DLD1 (cell line): ENCODE data around the gene GPR31.
"Not testable (repeated sequence)": the region's sequence is repeated elsewhere in the genome, so short reads cannot be mapped to it uniquely, and the experiment has no call there.

Experiments
- in situ Hi-C: cut with HindIII; loops from 2 replicates; pipeline ENCODE4 v1.10.0; 2017; ENCODE audit warnings: low sequenced_read_pairs

The GPR31 gene

GRCh38 chr6:167167699-167168098, 9.9 kb upstream of the GPR31 start:
- in situ Hi-C loops = not testable (repeated sequence)

DNA sequence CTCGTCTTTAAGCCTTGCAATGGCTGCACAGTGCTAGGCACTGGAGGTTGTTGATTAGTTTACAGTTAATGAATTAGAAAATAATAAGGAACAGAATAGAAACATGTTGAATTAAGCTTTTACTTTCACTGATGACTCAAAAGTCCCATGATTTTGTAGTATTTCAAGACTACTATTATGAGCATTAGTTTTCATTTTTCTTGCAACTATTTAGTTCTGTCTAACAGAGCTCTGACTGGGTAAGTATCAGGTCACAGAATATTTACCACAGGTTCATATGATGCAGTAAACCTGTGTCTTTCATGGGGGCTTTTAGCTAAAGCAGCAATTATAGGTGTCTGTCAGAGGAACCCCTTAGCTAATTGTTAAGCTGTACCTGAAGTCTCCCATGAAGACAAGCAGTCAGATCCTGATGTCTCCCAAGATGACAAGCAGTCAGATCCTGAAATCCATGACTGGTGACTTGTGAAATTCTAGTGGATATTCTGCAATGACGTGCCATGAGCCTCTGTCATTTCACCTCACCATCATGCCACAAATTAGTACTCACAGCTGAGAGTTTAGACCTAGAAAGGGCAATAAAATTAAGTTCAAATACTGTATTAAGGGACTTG, 8.2 kb upstream of the GPR31 start:
- in situ Hi-C loops = no loop called here

- in situ Hi-C loops = no loop called here
Observed at GRCh38 chr6:167164261-167164660, 6.5 kb upstream of the GPR31 start.

- in situ Hi-C loops = no loop called here
Observed at GRCh38 chr6:167163476-167164011, 5.8 kb upstream of the GPR31 start.

DNA sequence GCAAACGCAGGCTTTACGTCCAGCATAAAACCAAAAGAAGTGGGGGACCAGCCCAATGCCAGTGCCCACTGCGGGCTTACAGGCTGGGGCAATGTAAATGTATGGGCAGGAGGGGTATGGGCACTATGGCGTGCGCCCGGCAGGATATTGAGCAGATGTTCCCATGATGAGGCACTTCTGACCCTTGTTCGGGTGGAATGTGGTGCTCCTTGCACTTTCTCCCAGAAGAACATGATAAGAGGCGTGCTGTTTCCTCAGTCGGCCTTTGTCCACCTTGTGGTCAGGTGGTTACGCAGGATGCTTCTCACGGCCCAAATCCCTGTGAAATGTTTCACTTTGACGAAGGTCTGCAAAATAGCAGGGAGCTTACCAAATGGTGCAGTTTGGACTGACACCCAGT, 4.8 kb upstream of the GPR31 start:
- in situ Hi-C loops = no loop called here

GRCh38 chr6:167161851-167162467, 4.2 kb upstream of the GPR31 start:
- in situ Hi-C loops = no loop called here

DNA sequence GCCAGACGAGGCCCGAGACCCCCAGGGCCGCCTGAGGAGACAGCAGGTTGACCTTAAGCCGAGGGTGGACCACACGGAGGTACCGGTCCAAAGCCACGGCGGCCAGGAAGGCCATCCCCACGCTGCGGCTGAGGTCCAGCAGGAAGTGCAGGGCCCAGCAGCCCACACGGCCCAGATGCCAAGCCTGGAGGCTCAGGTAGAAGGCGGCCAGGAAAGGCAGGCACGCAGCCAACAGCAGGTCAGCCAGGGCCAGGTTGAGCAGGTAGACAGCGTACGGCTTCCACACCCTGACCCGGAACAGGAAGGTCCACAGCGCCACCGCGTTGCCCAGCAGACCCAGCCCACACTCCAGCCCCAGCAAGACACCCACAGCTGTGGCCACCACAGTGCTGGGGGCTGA, 366 bp downstream of the GPR31 start:
- in situ Hi-C loops = no loop called here

GRCh38 chr6:167154895-167155294, 2.9 kb downstream of the GPR31 start:
- in situ Hi-C loops = no loop called here

GRCh38 chr6:167154291-167154690, 3.5 kb downstream of the GPR31 start:
- in situ Hi-C loops = no loop called here

DNA sequence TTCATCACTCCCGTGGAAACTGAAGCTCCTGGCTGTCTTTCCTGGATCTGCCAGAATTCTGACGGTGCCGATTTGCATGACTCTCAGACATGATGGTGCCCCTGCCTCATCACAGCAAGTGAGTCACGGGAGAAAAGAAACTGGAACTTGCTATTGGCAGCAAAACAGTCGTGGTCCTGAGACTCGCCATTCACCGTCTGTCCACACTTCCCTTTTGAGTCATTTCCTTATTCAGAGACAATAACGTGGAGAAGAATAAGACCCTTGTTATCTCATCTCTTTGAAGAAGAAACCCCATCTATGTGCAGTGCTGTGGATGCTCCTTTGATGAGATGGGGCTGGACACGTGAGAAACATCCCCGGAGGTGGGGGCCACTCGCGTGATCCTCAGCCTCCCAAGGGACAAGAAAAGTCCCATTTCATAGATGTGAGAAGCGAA, 4.2 kb downstream of the GPR31 start:
- in situ Hi-C loops = no loop called here

- in situ Hi-C loops = no loop called here
Observed at GRCh38 chr6:167152862-167153261, 4.9 kb downstream of the GPR31 start.

GRCh38 chr6:167151648-167152047, 6.1 kb downstream of the GPR31 start:
- in situ Hi-C loops = no loop called here

DNA sequence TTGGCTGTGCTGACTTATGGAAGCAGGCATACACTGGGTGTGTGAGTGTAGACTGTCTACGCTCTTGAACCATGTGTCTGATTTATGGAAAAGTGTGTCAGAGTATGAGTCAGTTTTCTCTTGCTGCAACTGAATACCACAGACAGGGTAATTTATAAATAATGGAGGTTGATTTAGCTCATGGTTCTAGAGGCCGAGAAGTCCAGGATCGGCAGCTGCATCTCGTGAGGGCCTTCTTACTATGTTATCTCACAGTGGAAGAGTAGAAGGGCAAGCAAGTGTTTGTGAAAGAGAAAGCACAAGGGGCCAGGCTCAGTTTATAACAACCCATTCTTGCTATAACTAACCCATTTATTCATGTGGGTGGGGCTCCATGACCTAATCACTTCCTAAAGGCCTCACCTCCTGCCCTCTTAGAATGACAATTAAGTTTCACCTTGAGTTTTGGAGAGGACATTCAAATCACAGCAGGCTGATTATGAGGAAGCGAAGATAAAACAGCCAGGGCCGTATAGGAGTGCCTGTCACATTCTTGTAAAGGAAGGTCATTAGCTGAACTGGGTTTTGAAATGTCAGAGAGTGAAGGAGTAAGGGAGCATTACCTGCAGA, 6.7 kb downstream of the GPR31 start:
- in situ Hi-C loops = no loop called here

- in situ Hi-C loops = no loop called here
Observed at GRCh38 chr6:167148997-167149396, 8.8 kb downstream of the GPR31 start.

DNA sequence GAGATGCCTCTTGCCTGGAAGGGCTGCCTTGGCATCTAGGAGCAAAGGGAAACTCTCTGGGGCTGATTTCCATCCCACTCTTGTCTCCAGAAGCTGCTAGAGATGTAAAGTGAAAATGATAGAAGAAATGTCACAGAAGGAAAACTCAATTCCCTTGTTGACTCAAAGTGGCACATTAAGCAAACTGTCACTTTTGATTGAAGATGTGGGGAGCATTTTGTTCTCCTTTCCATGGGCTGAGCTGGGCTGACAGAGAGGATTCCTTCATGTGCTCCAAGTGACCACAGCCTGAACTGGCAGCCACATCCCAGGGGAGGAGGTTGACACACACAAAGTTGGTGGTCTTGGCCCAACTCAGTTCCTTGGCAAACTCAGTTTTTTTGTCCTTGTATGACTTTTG, 9.8 kb downstream of the GPR31 start:
- in situ Hi-C loops = no loop called here

DNA sequence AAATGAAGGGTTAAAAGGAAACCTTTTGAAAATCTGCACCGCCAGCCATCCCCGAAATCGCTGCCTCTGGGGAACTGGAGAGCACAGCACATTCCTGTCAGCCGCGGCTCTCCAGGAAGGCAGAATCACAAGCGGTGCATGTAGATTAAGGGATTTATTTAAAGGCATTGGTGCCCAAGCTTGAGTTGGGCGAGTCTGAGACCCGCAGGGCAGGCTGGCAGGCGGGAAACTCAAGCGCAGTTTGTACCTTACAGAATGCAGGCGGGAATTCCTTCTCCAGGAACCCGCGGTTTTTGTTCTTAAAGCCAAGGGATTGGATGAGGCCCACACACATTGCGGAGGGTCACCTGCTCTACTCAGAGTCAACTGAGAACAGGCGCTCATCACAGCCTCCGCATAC, 10.8 kb downstream of the GPR31 start:
- in situ Hi-C loops = no loop called here

DNA sequence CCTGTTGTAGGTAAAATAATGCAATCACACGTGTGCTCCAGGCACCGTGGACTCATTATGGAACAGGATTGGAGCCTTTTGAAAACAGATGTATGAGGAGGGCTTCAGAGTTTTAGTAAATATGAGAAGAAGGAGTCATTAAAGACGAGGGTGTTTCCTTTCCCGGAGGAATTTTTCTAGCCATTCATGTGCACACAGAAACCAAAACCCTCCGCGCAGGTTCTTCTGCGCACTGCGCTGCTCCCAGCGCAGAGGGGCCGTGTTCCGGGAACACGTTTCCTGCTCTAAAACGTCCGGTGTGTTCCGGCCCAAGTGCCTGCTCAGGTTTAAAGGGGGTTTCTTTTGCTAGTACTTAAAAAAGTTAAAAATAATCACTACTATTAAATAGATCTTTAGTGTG, 11.6 kb downstream of the GPR31 start:
- in situ Hi-C loops = no loop called here

DNA sequence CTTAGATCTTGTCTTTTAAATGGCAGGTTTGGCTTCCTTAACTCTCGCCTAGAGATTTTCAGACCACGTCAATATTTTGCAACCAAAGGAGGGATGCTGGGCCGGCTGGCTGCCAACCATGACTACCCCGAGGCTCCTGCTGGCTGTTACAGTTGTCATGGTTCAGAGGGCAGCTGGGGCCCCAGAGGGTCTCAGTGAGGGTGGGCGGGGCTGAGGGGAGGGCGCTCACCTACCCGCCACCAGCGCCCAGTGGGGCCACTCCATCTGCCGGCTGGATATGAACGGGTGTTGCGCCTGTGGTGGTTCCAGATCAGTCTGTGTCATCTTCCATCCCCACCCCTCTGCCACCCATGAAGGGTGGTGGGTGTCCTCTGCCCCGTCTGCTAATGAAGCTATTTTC, 12.3 kb downstream of the GPR31 start:
- in situ Hi-C loops = no loop called here

- in situ Hi-C loops = no loop called here
Observed at GRCh38 chr6:167143041-167143440, 14.7 kb downstream of the GPR31 start.

DNA sequence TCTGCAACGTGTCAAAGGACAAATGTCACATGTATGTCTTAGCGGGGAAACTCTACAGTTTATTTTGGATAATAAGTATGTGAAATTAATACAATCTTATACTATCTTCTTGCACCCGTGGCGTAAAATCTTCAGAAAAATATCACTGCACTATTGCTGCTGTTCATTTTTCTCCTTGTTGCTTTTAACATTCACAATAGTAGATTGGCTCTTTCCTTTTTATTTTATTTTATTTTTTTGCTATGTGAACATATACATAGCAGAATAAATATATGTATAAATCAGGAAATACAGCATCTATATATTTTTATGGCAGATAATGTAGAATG, 15.4 kb downstream of the GPR31 start:
- in situ Hi-C loops = no loop called here

DNA sequence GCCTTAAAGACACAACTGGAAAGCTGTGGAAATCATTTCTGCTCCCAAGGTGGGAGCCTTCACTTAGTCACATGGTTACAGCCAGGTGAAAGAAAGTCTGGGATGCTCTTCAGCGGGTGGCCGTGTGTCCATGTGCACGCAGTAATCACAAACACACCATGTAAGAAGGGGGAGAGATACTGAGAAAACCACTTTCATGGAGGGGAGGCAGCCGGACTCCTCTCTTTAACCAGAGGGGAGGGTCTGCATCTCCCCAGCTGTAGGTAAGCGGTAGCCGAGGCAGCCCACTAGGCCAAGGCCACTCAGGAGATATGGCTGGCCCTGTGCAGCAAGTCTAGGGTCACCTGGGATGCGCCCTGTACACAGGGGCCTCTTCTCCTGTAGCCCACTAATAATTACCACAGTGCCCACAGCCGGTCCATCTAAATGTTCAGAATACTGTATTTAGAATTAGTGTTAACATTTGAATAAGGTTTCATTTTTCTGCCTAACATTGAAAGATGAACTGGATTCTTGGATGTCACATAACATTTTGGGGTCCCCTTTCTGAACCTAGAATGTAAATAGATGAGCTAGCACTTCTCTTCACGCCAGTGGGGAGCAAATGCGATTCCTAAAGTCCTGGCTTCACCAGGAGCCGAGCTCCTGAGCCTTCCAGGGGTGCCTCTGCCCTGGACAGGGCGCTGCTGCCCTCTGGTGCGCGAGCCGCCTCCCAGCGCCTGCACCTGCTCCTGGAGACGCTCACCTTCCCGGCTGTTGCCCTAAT, 15.9 kb downstream of the GPR31 start:
- in situ Hi-C loops = no loop called here
